Upper lobe of left lung (tissue), 4 donors: Measurements from ENCODE around the gene CCDC159.

Experiments
- EP300 ChIP-seq, 4 donors: sonication (generic); formaldehyde crosslinking; IDR thresholded peaks; one replicate each; pipeline ENCODE4 v1.5.1; 2017; ENCODE audit warnings: antibody characterized with exemption in 4 of 4, control low read depth in 2 of 4
- POLR2A ChIP-seq, 4 donors: fragments of 450-650 bp; IDR thresholded peaks; one replicate each; pipeline ENCODE4 v1.5.1; 2016 to 2017; ENCODE audit warnings: antibody characterized with exemption in 4 of 4, mild to moderate bottlenecking in 2 of 4

DNA sequence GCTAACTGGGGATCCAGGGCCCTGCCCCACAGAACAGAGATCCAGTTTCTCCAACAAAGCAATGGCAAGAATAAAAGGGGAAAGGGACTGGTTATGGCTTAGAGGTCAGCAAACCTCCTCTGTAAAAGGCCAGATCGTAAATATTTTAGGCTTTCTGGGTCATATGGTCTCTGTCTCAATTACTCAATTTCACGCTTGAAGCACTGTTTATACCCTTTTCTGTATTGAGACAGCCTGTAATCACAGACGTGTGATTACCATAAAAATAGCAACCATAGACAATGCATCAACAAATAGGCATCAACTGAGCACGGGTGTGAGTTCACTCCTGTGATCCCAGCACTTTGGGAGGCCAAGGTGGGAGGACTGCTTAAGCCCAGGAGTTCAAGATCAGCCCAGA lies 16.2 kb upstream of the CCDC159 start:
- no peak for TF ChIP-seq EP300 (IDR thresholded peaks at IDR 0.05)
- no peak for TF ChIP-seq POLR2A (IDR thresholded peaks at IDR 0.05)
